Measurements from ENCODE around the gene GFOD2.

GFOD2 gene

GRCh38 chr16:67669499-67670101, 49.5 kb downstream of the GFOD2 start:
- no peak for DNase-seq (ENCODE audit: low spot score)

GRCh38 chr16:67668495-67669157, 50.5 kb downstream of the GFOD2 start:
- DNase-seq (ENCODE audit: low spot score), result no peak

GRCh38 chr16:67667817-67668494, 51.2 kb downstream of the GFOD2 start:
- DNase-seq (ENCODE audit: low spot score), result peak; percentile 86

- DNase-seq (ENCODE audit: low spot score), result no peak
Measured at GRCh38 chr16:67667453-67667816, 51.7 kb downstream of the GFOD2 start.

GRCh38 chr16:67666559-67667452, 52.3 kb downstream of the GFOD2 start, which contains the start of the genes C16orf86 and ENKD1:
C16orf86 (plus strand) TSS chr16:67666814; CDS start chr16:67666971, 157 bp downstream.
ENKD1 (minus strand) TSS chr16:67666750; CDS start chr16:67666442, 308 bp downstream.
- DNase-seq (ENCODE audit: low spot score), result peak; percentile 85

- no peak for DNase-seq (ENCODE audit: low spot score)
Measured at GRCh38 chr16:67666032-67666551, 53.0 kb downstream of the GFOD2 start.

- DNase-seq (ENCODE audit: low spot score), result no peak
Measured at GRCh38 chr16:67665598-67665997, 53.5 kb downstream of the GFOD2 start.

- DNase-seq (ENCODE audit: low spot score), result no peak
Measured at GRCh38 chr16:67664871-67665270, 54.2 kb downstream of the GFOD2 start.

- DNase-seq (ENCODE audit: low spot score), result no peak
Measured at GRCh38 chr16:67664258-67664657, 54.9 kb downstream of the GFOD2 start.

- DNase-seq (ENCODE audit: low spot score), result no peak
Measured at GRCh38 chr16:67663877-67664222, 55.3 kb downstream of the GFOD2 start.

- no peak for DNase-seq (ENCODE audit: low spot score)
Measured at GRCh38 chr16:67663151-67663876, 55.8 kb downstream of the GFOD2 start.

- no peak for DNase-seq (ENCODE audit: low spot score)
Measured at GRCh38 chr16:67662653-67663010, 56.5 kb downstream of the GFOD2 start.

- no peak for DNase-seq (ENCODE audit: low spot score)
Measured at GRCh38 chr16:67661886-67662652, 57.0 kb downstream of the GFOD2 start.

- no peak for DNase-seq (ENCODE audit: low spot score)
Measured at GRCh38 chr16:67661101-67661761, 57.9 kb downstream of the GFOD2 start.

- DNase-seq (ENCODE audit: low spot score), result peak; percentile 98
Measured at GRCh38 chr16:67660564-67661028, 58.5 kb downstream of the GFOD2 start, which contains the start of gene PARD6A. PARD6A (plus strand) TSS chr16:67660960; CDS start chr16:67661039, 79 bp downstream.

GRCh38 chr16:67659675-67660563, 59.2 kb downstream of the GFOD2 start, which contains the start of gene ACD:
ACD (minus strand) TSS chr16:67660260; CDS start chr16:67660220, 40 bp downstream.
- peak; percentile 90 for DNase-seq (ENCODE audit: low spot score)

- DNase-seq (ENCODE audit: low spot score), result no peak
Measured at GRCh38 chr16:67658849-67659674, 60.1 kb downstream of the GFOD2 start.

All from CD4-positive, alpha-beta T cell treated with Interleukin-6 at 100 ng/mL for 8 hours (primary cell).